GM19351 (cell line): ENCODE data around the gene MYBPC2.

Source experiments
- ATAC-seq: cut with Tn5 transposase; IDR thresholded peaks from one replicate; pipeline ENCODE4 v1.9.1; 2021; ENCODE audit warnings: mild to moderate bottlenecking, moderate library complexity; ENCODE audit not compliant: unreplicated experiment

MYBPC2 gene

DNA sequence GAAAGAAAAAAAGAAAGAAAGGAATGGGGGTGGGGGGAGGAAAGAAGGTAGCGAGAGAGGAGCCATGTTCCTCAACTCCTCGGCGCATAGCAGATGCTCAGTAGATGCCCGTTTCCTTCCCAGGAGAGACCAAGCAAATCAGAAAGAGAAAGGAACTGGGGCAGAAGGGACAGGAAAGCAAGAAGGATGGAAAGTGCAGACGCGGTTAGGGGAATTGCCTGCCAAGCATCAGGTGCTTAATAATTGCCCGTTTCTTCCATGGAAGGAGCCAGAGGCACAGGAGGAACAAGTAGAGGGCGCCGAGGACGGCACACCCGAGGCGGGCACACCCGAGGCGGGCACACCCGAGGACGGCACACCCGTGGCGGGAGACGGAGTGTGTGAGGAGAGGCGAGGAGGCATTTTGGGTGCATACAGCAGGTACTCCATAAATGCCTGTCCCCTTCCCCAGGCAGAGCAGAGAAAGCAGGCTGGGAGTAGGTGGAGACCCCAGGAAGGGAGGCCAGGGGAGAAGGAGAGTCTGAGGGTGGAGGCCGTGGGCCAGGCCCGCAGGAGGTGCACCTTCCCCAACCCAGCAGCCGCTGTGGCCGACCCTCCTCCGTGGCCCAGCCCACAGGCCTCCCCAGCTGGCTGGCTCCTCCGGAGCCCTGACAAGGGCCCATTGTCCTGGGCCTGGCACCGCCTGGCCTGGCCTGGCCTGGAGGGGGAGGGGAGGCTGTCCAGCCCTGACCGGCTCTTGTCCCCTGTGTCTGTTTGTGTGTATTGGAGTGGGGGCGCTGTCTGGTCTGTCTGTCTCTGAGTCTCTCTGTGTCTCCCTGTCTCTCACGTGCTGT is 63.7 kb downstream of the MYBPC2 start:
- no peak for ATAC-seq

DNA sequence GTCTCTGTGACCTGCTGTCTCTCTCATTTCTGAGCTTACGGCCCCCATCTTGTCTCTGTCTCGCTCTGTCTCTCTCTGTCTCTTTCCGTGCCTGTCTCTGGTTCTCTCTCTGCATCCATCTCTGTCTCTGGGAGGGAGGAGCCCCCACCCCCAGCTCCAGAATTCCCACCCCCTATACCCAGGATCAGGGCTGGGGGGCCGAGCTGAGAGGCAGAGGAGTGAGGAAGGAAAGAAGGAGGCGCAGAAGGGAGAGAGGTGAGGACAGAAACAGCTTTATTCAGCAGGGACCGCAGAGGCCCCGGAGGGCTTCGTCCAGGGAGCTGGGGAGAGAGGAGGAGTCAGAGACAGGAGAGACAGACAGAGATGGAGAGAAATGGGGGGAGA is 64.3 kb downstream of the MYBPC2 start:
- ATAC-seq: no peak

DNA sequence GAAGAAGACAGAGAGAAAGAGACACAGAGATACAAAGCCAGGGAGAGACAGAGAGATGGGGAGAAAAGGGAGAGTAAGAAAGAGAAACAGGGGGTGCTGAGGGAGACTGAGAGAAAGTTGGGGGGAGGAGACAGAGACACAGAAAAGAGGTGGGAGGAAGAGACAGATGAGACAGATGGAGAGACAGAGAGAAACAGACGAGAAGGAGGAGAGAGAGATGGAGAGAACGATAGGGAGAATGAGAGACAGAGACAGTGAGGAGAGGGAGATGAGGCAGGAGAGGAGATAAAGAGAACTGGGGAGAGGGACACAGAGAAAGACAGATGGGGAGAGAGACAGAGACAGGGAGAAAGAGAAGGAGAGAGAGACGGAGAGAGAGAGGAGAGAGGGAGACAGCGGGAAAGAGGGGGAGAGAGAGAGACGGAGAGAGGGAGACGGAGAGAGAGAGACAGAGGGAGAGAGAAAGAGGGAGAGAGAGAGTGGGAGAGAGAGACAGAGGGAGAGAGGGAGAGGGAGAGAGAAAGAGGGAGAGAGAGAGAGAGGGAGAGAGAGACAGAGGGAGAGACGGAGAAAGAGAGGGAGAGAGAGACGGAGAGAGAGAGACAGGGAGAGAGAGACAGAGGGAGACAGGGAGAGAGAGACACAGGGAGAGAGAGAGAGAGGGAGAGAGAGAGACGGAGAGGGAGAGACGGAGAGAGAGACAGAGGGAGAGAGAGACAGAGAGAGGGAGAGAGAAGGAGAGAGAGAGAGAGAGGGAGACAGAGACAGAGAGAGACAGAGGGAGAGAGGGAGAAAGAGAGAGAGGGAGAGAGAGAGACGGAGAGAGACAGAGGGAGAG is 65.7 kb downstream of the MYBPC2 start:
- no peak for ATAC-seq

DNA sequence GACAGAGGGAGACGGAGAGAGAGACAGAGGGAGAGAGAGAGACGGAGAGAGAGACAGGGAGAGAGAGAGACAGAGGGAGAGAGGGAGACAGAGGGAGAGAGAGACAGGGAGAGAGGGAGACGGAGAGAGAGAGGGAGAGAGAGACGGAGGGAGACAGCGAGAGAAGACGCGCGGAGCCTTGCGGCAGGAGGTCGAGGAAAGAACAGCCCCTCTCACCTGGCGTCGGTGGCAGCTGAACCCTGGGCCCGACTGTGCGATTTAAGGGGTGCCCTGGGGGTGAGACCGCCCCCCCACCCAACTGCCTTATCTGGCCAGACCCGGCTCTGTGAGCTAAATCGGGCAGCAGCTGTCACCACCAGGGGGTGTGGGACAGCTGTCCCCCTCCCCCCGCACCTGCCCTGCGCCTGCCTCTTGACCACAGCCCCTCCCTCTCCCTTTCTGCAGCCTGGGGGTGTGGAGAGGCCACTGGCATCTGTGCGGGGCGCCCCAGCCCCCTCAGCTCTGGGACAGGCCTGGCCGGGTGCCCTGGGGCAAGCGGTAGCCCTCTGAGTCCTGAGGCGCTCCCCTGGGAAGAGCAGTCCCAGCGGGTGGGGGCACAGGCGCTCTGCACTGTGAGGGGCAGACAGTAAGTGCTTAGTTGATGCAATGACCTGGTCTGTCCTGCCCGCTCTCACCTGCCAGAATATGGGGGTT is 67.5 kb downstream of the MYBPC2 start:
- no peak for ATAC-seq

DNA sequence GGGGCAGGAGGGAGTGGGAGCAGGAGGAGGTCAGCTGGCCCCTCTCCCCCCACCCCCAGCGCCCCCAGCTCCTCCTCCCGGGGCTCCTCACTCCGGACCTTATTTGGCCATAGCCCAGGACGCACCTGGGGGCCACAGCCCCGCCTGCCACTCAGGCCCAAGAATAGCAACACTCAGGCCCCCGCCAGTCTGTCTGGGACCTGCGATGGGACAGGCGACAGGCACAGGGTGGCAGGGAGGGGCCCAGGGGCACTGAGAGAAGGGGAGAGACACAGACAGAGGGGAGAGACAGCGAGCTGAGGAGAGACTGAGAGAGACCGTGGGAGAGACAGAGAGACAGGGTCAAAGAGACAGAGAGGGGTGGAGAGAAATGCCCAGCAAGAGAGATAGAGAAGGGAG is 68.1 kb downstream of the MYBPC2 start:
- no peak for ATAC-seq

DNA sequence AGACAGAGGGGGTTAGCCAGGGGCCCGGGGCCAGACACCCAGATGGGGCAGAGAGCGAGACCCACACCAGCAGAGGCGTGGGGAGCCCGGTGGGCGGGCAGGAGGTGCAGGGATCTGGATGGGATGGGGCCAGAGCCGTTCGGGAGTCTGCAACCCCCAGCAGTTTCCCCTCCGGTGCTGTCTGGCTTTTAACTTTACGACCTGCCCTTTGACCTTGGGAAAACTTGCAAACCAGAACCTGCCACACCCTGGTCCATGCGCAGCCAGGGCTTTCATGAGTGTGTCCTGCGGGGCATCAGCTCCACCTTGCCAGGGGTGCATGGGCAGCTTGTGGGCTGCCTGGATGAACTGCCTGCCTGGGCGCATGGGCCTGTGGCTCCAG is 68.5 kb downstream of the MYBPC2 start:
- no peak for ATAC-seq

DNA sequence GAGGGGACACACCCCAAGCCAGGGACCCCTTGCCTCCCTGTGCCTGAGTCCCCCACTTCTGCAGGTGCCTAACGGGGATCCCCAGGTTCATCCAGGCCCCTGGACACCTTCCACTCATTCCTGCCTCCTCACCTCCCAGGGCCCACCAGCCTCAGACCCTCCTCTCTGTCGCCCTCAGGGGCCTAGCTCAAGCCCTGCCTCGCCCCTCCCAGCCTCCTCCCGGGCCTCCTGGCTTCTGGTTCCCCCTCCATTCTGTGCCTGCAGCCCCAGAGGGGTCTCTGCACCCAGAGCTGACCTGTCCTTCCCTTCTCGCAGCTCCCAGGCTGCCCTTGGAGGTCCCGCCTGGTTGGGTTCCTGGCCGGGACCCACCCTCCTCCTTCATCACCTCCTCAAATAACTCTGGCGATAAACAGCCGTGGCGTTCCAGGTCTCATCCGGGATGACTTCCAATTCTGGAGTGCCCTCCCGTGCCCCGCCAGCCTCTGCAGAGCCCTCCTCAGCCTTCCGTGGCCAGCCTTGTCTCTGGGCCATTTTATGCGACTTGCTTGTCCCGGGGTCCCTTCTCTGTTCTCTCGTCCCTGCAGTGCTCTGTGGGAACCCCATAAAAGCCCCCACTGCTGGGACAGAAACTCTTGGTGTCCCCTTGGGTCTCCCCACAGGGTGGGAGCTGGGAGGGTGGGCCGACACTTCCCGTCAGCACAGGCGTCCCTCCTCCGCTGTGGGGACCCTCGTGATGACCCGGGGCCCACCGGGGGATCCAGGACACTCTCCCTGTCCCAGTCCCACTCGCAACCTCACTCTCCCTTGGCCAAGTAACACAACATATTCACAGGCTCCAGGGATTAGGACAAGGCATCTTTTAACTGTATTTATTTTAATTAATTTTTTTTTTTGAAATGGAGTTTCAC is 69.1 kb downstream of the MYBPC2 start:
- ATAC-seq: no peak

DNA sequence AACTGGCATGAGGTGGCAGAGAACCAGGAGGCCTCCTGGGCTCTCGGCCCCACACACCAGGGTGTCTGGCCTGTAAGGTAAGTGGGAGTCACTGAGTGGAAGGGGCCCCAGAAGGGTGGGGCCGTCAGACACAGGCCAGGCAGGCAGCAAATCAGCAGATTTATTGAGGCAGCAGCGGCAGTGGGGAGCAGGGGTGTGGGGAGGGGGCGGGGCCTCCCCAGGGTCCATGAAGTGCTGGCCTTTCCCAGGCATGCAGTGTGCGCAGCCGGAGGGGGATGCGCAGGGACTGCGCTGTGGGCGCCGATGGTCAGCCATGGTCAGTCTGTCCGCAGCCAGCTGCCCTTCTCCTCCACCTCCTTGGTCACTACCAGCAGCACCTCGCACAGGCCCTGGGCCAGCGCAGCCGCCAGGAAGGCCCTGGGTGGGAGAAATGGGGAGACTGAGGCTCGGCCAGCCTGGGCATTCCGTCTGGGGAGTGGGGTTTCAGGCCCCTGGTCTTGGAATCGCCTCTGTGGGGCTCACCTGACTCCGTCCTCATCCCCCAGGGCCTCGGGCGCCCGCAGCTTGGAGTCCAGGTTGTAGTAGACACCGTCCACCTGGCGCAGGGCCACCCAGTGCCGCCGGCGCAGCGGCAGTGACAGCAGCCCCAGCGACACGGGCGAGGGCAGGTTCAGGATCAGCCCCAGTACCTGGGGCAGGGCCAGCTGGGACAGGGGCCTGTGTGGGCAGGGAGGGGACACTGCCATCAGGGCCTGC is 73.3 kb downstream of the MYBPC2 start:
- ATAC-seq: no peak

DNA sequence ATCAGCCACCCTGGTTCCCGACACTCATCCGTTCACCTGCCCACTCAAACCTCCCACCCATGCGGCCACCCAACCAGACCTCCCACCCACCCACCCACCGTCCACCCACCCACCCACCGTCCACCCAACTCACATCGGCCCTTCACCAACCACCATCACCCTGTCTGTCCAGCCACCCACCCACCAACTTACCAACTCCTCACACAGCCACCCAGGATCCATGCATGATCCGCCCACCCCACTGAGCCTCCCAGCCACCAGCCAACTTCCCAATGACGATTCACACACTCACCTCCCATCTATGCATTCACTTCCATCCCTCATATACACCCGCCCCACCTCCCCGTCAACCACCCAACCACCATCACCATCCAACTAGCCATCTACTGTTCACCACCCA is 74.0 kb downstream of the MYBPC2 start:
- no peak for ATAC-seq

DNA sequence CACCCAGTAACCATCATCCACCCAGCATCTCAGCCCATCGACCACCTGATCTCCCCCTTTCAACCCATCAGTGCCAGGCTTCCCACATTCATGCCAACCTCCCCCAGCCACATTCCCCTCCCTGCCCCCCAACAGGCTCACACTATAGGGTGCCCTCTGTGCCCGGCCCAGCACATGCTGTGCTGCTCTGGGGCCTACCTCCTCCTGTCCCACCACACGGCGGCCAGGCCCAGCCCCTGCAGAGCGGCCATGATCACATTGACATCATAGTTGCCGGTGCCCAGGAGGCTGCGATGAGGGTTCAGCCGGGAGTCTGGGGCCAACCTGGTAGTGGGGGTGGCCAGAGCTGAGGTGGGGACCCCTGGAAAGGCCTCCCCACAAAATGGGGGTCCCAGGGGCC is 74.7 kb downstream of the MYBPC2 start:
- ATAC-seq: no peak

DNA sequence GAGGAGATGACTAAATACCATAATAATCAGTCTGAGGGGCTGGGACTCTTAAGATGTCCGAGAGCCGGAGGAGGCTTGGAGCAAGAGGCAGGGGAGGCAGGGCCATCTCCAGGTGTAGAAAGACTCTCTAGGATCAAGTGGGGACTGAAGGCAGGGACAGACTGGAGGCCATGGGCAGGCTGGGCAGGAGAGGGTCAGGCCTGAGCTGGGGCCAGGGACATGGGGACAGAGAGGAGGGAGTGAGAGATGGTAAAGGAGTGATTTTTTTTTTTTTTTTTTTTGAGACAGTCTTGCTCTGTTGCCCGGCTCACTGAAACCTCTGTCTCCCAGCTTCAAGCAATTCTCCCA is 76.1 kb downstream of the MYBPC2 start:
- ATAC-seq: no peak

DNA sequence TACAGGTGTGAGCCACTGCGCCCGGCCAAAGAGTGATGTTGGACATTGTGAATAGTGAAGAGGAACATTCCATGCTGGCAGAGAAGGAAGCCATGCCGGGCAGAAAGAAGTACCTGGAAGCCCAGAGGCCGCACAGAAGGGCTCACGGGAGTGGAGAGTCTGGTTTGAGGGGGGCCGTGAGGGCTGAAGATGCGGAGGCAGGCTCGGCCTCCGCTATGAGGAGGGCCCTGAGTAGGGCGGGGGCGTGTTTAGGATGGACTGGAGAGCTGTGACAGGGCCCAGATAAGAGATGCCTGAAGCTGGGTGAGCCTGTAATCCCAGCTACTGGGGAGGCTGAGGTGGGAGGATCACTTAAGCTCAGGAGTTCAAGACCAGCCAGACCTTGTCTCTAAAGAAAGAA is 76.7 kb downstream of the MYBPC2 start:
- no peak for ATAC-seq

DNA sequence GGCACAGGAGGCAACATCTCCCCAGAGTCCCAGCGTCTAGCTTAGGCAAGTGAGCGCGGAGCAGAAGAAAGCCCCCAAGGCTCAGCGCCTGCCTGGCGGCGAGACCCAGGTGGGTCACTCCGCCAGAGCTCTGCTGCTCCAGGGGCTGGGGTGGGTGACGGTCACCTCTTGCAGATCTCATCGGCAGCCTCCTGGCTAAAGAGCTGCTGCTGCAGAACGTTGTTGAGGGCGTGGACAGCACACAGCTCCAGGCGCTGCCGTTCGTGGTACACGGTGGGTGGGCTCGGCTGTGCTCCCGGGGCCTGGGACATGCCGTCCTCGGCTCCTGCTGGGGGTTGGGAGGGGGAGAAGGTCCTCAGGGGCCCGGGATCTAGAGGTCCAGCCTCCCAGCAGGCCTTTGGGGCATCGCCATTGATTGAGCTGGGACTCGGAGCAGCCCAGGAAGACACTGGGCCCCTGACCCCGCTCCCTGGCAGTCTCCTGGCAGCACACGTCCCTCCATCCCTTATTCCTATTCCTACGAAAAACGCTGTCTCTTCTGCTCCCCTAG is 77.5 kb downstream of the MYBPC2 start:
- no peak for ATAC-seq

DNA sequence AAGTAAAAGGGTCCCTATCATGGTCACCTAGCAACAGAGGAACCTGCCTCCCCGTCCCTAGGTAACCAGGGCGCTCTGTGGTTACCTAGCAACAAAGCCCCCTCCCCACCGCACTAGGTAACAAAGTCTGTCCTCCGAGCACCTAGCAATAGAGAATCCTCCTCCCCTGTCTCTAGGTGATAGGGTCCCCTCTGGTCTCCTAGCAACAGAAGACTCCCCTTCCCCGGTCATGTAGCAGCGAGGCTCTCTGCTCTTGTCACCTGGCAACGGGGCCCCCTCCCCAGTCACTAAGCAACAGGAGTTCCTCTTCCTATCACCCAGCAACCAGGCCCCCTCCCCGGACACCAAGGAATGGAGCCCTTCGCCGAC is 78.0 kb downstream of the MYBPC2 start:
- ATAC-seq: no peak

DNA sequence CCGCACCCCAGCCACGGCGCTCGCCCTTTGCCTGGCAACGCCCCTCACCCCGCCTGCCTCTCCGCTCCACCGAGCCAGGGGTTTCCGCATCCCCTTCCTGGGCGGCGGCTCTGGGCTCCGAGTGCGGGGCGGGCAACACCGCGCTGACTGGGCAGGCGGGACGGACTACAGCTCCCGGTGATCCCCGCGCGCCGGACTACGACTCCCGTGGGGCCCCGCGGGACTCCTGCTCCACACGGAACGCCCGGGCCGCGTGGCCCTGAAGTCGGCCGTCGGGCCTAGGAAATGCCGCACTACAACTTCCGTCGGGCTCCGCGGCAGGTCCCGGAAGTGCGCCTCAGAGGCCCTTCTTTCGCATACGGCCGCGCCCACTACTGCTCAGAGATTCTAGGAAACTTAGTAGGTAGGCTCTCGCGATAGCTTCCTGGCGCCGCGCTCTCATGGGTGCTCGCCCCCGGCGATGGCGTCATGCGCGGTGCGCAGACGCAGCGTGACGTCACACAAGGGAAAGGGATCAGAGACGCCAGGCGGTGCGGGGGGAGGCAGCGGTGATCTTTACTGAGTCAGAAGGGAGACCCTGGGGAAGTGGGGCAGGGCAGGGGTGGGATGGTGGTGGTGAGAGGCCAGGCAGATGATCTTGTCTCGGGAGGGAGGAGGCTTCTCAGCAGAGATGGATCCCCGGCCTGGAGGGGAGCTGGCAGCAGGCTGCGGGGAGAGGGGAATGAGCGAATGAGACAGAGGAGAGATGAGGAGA is 78.6 kb downstream of the MYBPC2 start, which contains the start of gene JOSD2:
TSS of gene JOSD2 (minus strand) at position 123 of the 754 bp plus-strand sequence. CDS start 760 bp downstream, outside the sequence.
- ATAC-seq: peak; percentile 87

DNA sequence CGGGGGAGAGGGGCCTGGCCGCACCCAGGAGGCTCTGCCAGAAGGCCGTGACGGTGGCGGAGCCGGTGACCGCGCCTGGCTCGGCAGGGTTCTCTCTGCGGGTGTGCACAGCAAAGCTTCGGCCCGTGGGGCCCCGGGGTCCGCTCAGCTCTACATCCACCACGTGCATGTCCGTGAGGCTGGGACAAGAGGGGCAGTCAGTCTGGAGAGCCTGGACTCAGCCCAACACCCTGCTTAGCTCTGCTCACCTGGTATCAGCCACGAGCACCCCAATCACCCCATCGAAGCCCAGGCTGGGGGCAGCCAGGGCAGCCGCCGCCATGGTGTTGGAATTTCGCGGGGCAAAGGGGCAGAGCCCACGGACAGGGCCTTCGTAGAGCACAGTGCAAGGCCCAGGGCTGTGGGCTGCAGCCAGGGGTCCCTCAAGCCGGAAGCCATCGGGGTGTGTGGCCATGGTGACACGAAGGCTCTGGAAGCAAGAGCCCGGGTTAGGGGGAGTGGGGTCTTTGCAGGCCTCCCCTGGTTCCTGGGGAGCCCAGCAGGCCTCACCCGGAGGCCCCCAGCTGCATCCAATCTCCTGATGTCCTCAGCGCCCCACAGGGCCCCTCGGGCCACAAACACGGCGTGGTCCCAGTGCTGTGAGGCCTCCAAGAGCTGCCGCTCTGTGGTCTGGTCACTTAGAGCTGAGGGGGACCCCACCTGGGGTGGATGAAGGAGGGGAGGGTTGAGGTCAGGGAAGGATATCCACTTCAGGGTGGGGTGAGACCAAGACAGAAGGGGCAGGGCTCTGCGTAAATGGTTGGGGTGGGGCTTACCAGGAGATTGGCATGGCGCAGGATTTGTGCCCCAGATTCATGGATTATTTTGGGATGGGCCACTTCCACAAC is 79.7 kb downstream of the MYBPC2 start:
- no peak for ATAC-seq

DNA sequence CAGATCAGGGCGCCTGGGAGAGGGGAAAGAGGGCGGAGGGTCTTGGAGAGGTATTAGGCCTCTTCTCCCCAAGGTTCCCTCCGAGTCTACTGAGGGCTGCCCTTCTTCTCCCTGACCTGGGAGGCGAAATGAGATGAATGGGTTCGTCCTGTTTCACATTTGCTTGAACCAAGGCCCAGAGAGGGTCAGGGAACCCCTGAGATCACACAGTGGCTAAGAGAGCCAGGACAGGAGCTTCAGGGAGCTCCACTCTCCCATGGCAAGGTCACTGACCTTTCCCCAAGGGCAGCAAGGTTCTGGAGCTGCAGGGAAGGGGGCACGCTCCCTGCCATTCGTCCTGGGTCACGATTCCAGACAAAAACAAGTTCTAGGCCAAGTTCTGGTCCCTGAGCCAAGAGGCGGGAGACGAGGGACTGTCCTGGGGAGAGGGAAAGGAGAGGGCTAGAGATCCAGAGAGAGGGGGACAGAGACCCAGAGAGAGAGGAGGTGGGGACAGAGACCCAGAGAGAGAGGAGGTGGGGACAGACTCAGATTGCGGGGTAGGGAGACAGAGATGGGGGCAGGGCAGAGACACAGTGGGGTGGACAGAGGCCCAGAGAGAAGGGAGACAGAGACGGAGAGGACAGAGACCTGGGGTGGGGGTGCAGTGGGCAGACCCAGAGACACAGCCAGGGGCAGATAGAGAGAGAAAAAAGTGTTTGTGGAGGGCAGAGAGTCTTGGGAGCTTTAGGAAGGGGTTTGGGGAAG is 80.5 kb downstream of the MYBPC2 start:
- ATAC-seq: no peak
